GM12873 (cell line): ENCODE data around the gene PCDH15.

ENCODE experiments used
- CTCF ChIP-seq: IDR thresholded peaks from 2 replicates; pipeline ENCODE4 v1.5.1; 2012; ENCODE audit warnings: low read depth, mild to moderate bottlenecking, moderate library complexity, low read length, control low read depth; ENCODE audit not compliant: insufficient read depth; ENCODE audit errors: missing control alignments

Gene PCDH15

GRCh38 chr10:53899463-53900160 is 901.4 kb downstream of the PCDH15 start:
- TF ChIP-seq CTCF = no peak

- TF ChIP-seq CTCF = no peak
These were observed 902.5 kb downstream of the PCDH15 start for GRCh38 chr10:53898532-53898931.

- no peak for TF ChIP-seq CTCF
These were observed 906.9 kb downstream of the PCDH15 start for GRCh38 chr10:53894145-53894544.

GRCh38 chr10:53893061-53893460 is 908.0 kb downstream of the PCDH15 start:
- TF ChIP-seq CTCF = no peak

- TF ChIP-seq CTCF = no peak
These were observed 914.4 kb downstream of the PCDH15 start for GRCh38 chr10:53886325-53887300.

- no peak for TF ChIP-seq CTCF
These were observed 936.2 kb downstream of the PCDH15 start for GRCh38 chr10:53864846-53865245.
